ENCODE results near the gene PLIN4.
"Not testable (repeated sequence)": the region's sequence is repeated elsewhere in the genome, so short reads cannot be mapped to it uniquely, and the experiment has no call there.

PLIN4 gene, protein sequence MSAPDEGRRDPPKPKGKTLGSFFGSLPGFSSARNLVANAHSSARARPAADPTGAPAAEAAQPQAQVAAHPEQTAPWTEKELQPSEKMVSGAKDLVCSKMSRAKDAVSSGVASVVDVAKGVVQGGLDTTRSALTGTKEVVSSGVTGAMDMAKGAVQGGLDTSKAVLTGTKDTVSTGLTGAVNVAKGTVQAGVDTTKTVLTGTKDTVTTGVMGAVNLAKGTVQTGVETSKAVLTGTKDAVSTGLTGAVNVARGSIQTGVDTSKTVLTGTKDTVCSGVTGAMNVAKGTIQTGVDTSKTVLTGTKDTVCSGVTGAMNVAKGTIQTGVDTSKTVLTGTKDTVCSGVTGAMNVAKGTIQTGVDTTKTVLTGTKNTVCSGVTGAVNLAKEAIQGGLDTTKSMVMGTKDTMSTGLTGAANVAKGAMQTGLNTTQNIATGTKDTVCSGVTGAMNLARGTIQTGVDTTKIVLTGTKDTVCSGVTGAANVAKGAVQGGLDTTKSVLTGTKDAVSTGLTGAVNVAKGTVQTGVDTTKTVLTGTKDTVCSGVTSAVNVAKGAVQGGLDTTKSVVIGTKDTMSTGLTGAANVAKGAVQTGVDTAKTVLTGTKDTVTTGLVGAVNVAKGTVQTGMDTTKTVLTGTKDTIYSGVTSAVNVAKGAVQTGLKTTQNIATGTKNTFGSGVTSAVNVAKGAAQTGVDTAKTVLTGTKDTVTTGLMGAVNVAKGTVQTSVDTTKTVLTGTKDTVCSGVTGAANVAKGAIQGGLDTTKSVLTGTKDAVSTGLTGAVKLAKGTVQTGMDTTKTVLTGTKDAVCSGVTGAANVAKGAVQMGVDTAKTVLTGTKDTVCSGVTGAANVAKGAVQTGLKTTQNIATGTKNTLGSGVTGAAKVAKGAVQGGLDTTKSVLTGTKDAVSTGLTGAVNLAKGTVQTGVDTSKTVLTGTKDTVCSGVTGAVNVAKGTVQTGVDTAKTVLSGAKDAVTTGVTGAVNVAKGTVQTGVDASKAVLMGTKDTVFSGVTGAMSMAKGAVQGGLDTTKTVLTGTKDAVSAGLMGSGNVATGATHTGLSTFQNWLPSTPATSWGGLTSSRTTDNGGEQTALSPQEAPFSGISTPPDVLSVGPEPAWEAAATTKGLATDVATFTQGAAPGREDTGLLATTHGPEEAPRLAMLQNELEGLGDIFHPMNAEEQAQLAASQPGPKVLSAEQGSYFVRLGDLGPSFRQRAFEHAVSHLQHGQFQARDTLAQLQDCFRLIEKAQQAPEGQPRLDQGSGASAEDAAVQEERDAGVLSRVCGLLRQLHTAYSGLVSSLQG (N-terminal part only)

GRCh38 chr19:4518345-4519171 lies at the start of gene PLIN4:
Gene PLIN4 (minus strand): TSS chr19:4518486. CDS start chr19:4518272, 214 bp downstream.
- peak; percentile 49 for DNase-seq (ENCODE audit: low spot score)

DNA sequence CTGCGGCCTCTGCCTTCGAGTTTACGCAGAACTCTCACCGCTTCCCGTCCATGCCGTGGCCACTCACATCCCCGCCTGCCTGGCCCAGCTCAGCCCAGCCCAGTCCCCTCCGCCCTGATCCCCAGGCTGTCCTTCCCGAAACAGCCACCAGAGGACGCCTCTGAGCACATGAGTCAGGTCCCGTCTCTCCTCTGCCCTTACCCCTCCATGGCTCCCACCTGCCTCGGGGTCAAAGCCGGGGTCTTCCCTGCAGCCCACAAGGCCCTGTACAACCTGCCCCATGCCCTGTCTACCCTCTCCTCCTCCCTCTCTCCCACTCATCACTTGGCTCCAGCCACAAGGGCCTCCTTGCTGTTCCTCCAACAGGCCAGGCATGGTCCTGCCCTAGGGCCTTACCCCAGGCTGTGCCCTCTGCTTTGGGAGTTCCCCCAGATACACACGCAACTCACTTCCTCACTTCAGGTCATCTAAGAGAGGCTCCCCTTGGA lies 49.3 kb upstream of the PLIN4 start:
- DNase-seq (ENCODE audit: low spot score): peak; percentile 79

DNA sequence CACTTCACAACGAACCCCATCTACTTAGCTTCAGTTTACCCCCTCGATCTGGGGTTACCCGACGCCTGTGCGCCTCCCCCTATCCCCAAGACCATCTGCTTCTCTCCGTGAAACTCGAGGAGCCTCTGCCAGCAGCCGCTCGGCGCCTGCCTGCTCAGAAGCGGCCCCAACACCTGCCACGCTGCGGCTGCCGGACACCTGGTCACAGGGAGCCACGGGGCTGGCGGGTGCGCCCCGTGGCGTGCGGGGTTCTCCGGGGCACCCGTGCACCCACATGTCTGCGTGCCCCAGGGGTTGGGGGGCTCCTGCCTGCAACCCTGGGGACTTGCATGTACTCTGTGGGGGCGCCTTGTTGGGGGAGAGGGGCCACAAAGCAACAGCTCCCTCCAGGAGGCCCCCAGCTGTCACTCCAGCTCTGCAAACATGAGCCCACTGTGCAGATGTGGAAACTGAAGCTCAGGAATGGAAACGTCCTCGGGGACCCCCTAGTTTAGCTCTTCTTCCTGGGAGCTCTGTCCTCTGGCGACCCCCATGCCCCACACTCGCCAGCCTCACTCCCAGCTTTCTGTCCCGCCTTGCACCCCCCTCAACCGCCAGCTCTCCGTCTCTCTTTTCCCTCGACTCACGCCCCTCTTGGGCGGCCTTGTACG lies 48.2 kb upstream of the PLIN4 start:
- no peak for DNase-seq (ENCODE audit: low spot score)

DNA sequence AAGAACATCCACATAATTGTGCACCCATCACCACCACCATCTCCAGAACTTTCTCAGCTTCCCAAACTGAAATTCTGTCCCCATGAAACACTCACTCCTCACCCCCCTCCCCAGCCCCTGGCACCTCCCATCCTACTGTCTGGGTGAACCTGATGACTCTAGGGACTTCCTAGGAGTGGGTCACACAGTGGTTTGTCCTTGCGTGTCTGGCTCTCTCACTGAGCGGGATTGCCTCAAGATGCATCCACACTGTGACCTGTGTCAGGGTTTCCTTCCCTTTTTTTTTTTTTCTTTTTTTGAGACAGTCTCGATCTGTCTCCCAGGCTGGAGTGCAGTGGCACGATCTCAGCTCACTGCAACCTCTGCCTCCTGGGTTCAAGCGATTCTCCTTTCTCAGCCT lies 45.3 kb upstream of the PLIN4 start:
- not testable (repeated sequence) for DNase-seq (ENCODE audit: low spot score)

DNA sequence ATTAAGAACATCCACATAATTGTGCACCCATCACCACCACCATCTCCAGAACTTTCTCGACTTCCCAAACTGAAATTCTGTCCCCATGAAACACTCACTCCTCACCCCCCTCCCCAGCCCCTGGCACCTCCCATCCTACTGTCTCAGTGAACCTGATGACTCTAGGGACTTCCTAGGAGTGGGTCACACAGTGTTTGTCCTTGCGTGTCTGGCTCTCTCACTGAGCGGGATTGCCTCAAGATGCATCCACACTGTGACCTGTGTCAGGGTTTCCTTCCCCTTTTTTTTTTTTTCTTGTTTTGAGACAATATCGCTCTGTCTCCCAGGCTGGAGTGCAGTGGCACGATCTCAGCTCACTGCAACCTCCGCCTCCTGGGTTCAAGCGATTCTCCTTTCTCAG lies 43.8 kb upstream of the PLIN4 start:
- DNase-seq (ENCODE audit: low spot score): not testable (repeated sequence)

DNA sequence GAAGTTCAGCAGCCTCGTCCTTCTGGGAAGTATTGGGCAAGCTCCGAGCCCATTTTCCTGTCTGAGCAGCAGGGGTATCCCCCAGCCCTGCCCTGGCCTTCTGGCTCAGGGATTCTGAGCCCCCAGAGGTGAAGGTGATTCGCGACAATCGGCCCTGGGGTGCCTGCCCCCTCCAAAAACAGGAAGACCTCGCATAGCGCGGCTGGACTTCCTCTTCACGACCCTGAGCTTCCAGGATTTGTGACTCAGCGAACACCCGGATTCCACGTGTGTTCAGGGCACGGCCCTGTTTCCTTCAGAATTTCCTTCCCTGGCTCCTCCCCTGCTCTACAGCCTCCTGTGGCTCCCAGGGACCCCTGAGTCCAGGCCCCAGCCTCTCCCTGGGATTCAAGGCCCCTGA lies 41.3 kb upstream of the PLIN4 start, which contains the start of gene SEMA6B:
TSS of gene SEMA6B (minus strand) at position 116 of the 400 bp plus-strand sequence. CDS start 1,227 bp downstream, outside the sequence.
- DNase-seq (ENCODE audit: low spot score): no peak

DNA sequence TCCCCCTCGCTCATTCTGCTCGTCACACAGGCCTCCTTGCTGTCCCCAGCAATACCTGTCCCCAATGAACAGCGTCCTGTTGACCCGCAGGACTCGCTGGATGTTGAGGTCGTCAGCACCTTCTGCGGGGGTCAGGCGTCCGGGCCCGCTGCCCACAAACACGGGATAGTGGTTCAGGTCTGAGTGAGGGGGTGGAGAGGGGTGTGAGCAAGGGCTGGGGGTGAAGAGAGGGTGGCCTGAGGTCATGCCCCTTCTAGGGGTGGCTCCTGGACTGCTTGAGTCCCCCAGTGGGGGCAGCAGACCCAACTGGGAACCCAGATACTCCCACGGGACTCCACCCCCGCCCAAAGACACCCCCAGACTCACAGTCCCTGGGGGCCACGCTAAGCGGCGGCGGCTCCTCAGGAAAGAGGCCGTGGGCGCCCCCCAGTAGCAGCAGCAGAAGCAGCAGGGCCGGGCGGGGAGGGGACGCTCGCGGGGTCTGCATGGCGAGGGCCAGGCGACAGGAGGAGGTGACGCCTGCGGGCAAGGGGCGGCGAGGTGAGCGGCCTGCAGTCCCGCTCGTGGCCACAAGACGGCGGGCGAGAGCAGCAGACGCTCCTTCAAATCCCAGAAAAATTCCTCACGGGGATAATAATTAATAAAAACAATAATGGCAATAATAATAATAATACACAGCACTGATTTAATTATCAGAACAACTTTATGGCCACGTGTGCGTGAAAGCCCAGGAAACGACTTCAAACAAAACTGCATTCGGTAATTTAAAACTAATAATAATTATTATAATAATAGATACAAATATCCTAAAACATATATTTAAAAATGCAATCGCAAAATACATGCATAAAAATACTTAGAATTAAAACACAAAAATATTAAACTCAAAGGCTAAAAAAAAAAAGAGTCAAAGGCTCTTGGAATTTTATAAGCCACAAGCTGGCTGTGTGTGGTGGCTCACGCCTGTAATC lies 40.0 kb upstream of the PLIN4 start:
- peak; percentile 77 for DNase-seq (ENCODE audit: low spot score)

GRCh38 chr19:4557144-4557970 lies 39.1 kb upstream of the PLIN4 start:
- DNase-seq (ENCODE audit: low spot score): no peak

- DNase-seq (ENCODE audit: low spot score): peak; percentile 76
Measured at GRCh38 chr19:4556597-4557127, 38.4 kb upstream of the PLIN4 start.

- DNase-seq (ENCODE audit: low spot score): no peak
Measured at GRCh38 chr19:4555657-4556561, 37.6 kb upstream of the PLIN4 start.

- no peak for DNase-seq (ENCODE audit: low spot score)
Measured at GRCh38 chr19:4554717-4555116, 36.4 kb upstream of the PLIN4 start.

GRCh38 chr19:4553775-4554174 lies 35.5 kb upstream of the PLIN4 start:
- no peak for DNase-seq (ENCODE audit: low spot score)

GRCh38 chr19:4553092-4553695 lies 34.9 kb upstream of the PLIN4 start:
- DNase-seq (ENCODE audit: low spot score): no peak

DNA sequence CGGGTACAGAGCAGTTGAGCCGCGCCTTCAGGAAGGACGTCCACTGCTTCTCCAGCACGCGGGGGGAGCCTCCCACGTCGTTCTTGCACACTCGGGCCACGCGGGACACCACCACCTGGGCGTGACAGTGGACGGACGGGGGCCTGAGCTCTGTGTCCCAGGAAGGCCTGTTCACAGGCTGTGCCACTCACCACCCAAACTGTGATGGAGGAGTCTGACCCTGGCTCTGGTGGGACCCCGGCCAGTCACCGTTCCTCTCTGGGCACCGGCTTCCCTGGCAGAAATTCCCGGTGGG lies 34.2 kb upstream of the PLIN4 start:
- no peak for DNase-seq (ENCODE audit: low spot score)

GRCh38 chr19:4550479-4551050 lies 32.3 kb upstream of the PLIN4 start:
- no peak for DNase-seq (ENCODE audit: low spot score)

DNA sequence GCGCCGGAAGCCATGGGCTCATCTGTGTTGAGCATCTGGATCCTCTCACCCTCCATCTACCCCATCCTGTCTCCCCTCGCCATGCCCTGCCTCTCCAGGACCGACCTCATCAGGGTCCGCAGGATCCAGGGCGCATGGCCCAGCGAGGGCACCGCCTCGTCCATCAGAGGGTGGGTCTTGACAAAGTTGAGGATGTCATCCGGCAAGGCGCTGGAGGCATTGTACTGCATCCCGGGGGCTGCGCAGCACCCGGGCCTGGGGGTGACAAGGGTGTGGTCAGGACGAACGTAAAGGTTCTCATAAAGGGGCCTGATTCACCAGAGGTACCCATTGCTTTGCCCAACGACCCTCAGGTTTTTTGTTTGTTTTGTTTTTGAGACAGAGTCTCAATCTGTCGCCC lies 31.7 kb upstream of the PLIN4 start:
- DNase-seq (ENCODE audit: low spot score): no peak
